A549 (cell line): ENCODE measurements around the gene TXNRD1. TPM values are rescaled to one million over a fixed set of nuclear protein-coding genes. Genes with fewer than 3 reads are reported as not detected.

ENCODE experiments used
- ATAC-seq, 2 experiments: fragments of 200-7000 bp in 1 of 2; fragments of >200 bp in 1 of 2; cut with Nextera tagmentation in 1 of 2; cut with Tn5 transposase in 1 of 2; 3 replicates each; pipeline versions ENCODE4 v1.8.0 to v1.9.1; 2018 to 2020; ENCODE audit warnings: mild to moderate bottlenecking in 1 of 2, moderate library complexity in 1 of 2
- CTCF ChIA-PET: fragments of 300-600 bp; sonication (Branson Sonifier 250); formaldehyde crosslinking; extraction: SDS; loops from one replicate; lab custom pipeline; 2021; ENCODE audit warnings: antibody characterized with exemption, inconsistent platforms; lab: Yijun Ruan, JAX
- POLR2A ChIA-PET: fragments of 350-600 bp; formaldehyde crosslinking; extraction: SDS; loops from one replicate; lab custom pipeline; 2021; ENCODE audit warnings: antibody characterized with exemption, inconsistent platforms; lab: Yijun Ruan, JAX
- DNase-seq, 2 experiments: peaks; one replicate each; pipeline versions ENCODE4 v3.0.0 to v3.0.0-alpha.2; 2011 to 2016; ENCODE audit warnings: low read depth in 1 of 2, low spot score in 1 of 2
- FAIRE-seq: peaks from 2 replicates; lab custom pipeline; 2011; peaks lifted over from hg19 to GRCh38; lab: Jason Lieb, UNC
- H3K27ac ChIP-seq, 2 experiments: fragments of >200 bp; sonication (Bioruptor Twin); formaldehyde crosslinking; 3 replicates each; pipeline ENCODE4 v1.5.1; 2016 to 2017
- H3K4me1 ChIP-seq: fragments of >200 bp; sonication (Bioruptor Twin); formaldehyde crosslinking; 3 replicates; pipeline ENCODE4 v1.6.1; 2016
- H3K4me2 ChIP-seq: fragments of >200 bp; sonication (Bioruptor Twin); formaldehyde crosslinking; 3 replicates; pipeline ENCODE4 v1.6.1; 2016
- H3K4me3 ChIP-seq: fragments of >200 bp; sonication (Bioruptor Twin); formaldehyde crosslinking; 3 replicates; pipeline ENCODE4 v1.5.1; 2016
- H3K9me3 ChIP-seq: fragments of >200 bp; sonication (Bioruptor Twin); formaldehyde crosslinking; 3 replicates; pipeline ENCODE4 v1.6.1; 2016
- CBX2 ChIP-seq: fragments of 200-600 bp; sonication (generic); IDR thresholded peaks from 2 replicates; pipeline ENCODE4 v1.6.1; 2016; ENCODE audit warnings: low read depth, mild to moderate bottlenecking, borderline replicate concordance
- CEBPB ChIP-seq, 2 experiments: fragments of >200 bp in 1 of 2; sonication (Bioruptor Twin) in 1 of 2; formaldehyde crosslinking in 1 of 2; IDR thresholded peaks; 2 replicates each; pipeline ENCODE4 v1.6.1; 2012 to 2016
- FOSB ChIP-seq: fragments of 250-450 bp; sonication (Bioruptor Pico); IDR thresholded peaks from 2 replicates; pipeline ENCODE4 v1.5.0; 2020; ENCODE audit warnings: mild to moderate bottlenecking, moderate library complexity
- FOSL2 ChIP-seq, 2 experiments: fragments of 450-650 bp in 1 of 2; fragments of >200 bp in 1 of 2; sonication (Bioruptor Twin) in 1 of 2; formaldehyde crosslinking; IDR thresholded peaks; 2 replicates each; pipeline versions ENCODE4 v1.5.0 to v1.6.1; 2016 to 2020; ENCODE audit warnings: mild to moderate bottlenecking in 1 of 2, moderate library complexity in 1 of 2
- HDAC2 ChIP-seq: fragments of 200-600 bp; sonication (generic); IDR thresholded peaks from 2 replicates; pipeline ENCODE4 v1.6.1; 2016
- HEYL ChIP-seq: fragments of 250-450 bp; sonication (Bioruptor Pico); IDR thresholded peaks from 2 replicates; pipeline ENCODE4 v1.8.0; 2021; ENCODE audit warnings: mild to moderate bottlenecking, moderate library complexity
- HMGXB4 ChIP-seq: fragments of 250-450 bp; sonication (Bioruptor Pico); IDR thresholded peaks from 2 replicates; pipeline ENCODE4 v1.5.0; 2021; ENCODE audit warnings: mild to moderate bottlenecking, moderate library complexity, borderline replicate concordance
- HOXA7 ChIP-seq: fragments of 250-450 bp; sonication (Bioruptor Pico); IDR thresholded peaks from 2 replicates; pipeline ENCODE4 v1.5.0; 2020; ENCODE audit warnings: mild to moderate bottlenecking, moderate library complexity
- HOXB5 ChIP-seq: fragments of 250-450 bp; sonication (Bioruptor Pico); IDR thresholded peaks from 2 replicates; pipeline ENCODE4 v1.5.0; 2020; ENCODE audit warnings: mild to moderate bottlenecking, moderate library complexity
- NPAS2 ChIP-seq: fragments of 250-450 bp; sonication (Bioruptor Pico); IDR thresholded peaks from 2 replicates; pipeline ENCODE4 v1.8.0; 2022; ENCODE audit warnings: mild to moderate bottlenecking, moderate library complexity, borderline replicate concordance
- POLR2A ChIP-seq: IDR thresholded peaks from 2 replicates; pipeline ENCODE4 v1.6.1; 2012; ENCODE audit warnings: mild to moderate bottlenecking, low read length
- POLR2AphosphoS2 ChIP-seq: conservative IDR thresholded peaks from 2 replicates; pipeline ENCODE4 v1.6.1; 2012; ENCODE audit warnings: low read length, improper control_type of control experiment, inconsistent platforms
- RARB ChIP-seq: fragments of 250-450 bp; sonication (Bioruptor Pico); IDR thresholded peaks from 2 replicates; pipeline ENCODE4 v1.8.0; 2021; ENCODE audit warnings: mild to moderate bottlenecking, moderate library complexity
- REST ChIP-seq: fragments of 200-600 bp; sonication (generic); IDR thresholded peaks from 2 replicates; pipeline ENCODE4 v1.6.1; 2016; ENCODE audit warnings: antibody characterized with exemption, mild to moderate bottlenecking, moderate library complexity
- TFCP2L1 ChIP-seq: fragments of 250-450 bp; sonication (Bioruptor Pico); IDR thresholded peaks from 2 replicates; pipeline ENCODE4 v1.5.0; 2021; ENCODE audit warnings: mild to moderate bottlenecking
- TP53 ChIP-seq: fragments of 250-450 bp; sonication (Bioruptor Pico); IDR thresholded peaks from 2 replicates; pipeline ENCODE4 v1.5.0; 2021; ENCODE audit warnings: mild to moderate bottlenecking, moderate library complexity
- ZFP36 ChIP-seq: fragments of 450-650 bp; IDR thresholded peaks from 2 replicates; pipeline ENCODE4 v1.6.1; 2014; ENCODE audit warnings: borderline replicate concordance; ENCODE audit not compliant: partially characterized antibody
- ZNF302 ChIP-seq: fragments of 250-450 bp; sonication (Bioruptor Pico); IDR thresholded peaks from 2 replicates; pipeline ENCODE4 v1.9.0; 2021; ENCODE audit warnings: inconsistent platforms, mild to moderate bottlenecking, moderate library complexity
- WGBS: methylation state at CpG from one replicate; pipeline ENCODE4 v1.1.6; 2017; ENCODE audit errors: missing lambda C conversion rate; 5-methylcytosine and 5-hydroxymethylcytosine counted together
- polyA plus RNA-seq, 4 experiments: library from polyadenylated mRNA; depleted of rRNA in 3 of 4; stranded (reverse); fragments of >200 nt; fragmentation: RNase III in 1 of 4; extraction: RNeasy Plus Mini Kit Qiagen cat#74134 plus additional on column Dnase treatment in 1 of 4; gene quantifications; 2 replicates in 3 of 4; 3 replicates in 1 of 4; pipeline ENCODE4 v1.2.3, GENCODE V29; 2011 to 2017
- TF ChIP-seq, protein P1 (sequence below): fragments of >200 bp; sonication (Bioruptor Twin); formaldehyde crosslinking; IDR thresholded peaks from 2 replicates; pipeline ENCODE4 v1.6.1; 2016

The TXNRD1 gene
- polyA plus RNA-seq, 2 of the 4 experiments (the other 2 are of a cell fraction), result 899 to 1,230 TPM

GRCh38 chr12:104328790-104329189 is 113.2 kb downstream of the TXNRD1 start:
- TF ChIP-seq TFCP2L1 (CRISPR knock-in tag), result peak; percentile 55; the same call in 1 of the 2 replicates
- peak; percentile 90; the same call in 1 of the 2 replicates for TF ChIP-seq HOXA7
- TF ChIP-seq CEBPB (IDR thresholded peaks at IDR 0.05), result 0 out of 4 replicates have a peak, but pooled peaks of 1 of the 2 experiments have one; percentile 2
- TF ChIP-seq FOSB (CRISPR knock-in tag), result peak; percentile 89
- TF ChIP-seq, protein P1, sequence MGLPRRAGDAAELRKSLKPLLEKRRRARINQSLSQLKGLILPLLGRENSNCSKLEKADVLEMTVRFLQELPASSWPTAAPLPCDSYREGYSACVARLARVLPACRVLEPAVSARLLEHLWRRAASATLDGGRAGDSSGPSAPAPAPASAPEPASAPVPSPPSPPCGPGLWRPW, result no peak
- TF ChIP-seq HEYL (CRISPR knock-in tag), result no peak
- peak; percentile 28; the same call in 1 of the 2 replicates for TF ChIP-seq HOXB5
- TF ChIP-seq HMGXB4, result peak; percentile 89
- TF ChIP-seq, all 56 proteins: peak for 6
- ChIA-PET CTCF (no interaction called here), POLR2A (interaction anchor here (0.7 to 1.4 kb wide), 3 partner anchors 103 to 779 kb away, joined by 5 to 10 read pairs (median 6); partner anchors contain the start of gene WASHC4)
- FAIRE-seq, result peak; percentile 51
- no peak for ATAC-seq
- Histone ChIP-seq H3K4me3 (no peak overlapping the region), H3K27ac (no peak overlapping the region), H3K4me1 (peaks cover 100% of the 10 kb centered on the region), H3K4me2 (peak overlapping the region; percentile 39; the same call in 2 of the 3 replicates), H3K9me3 (no peaks in the 10 kb centered on the region)
- WGBS, result 81% methylated on average over 1 of the region's 1 CpG
- no peak for DNase-seq

DNA sequence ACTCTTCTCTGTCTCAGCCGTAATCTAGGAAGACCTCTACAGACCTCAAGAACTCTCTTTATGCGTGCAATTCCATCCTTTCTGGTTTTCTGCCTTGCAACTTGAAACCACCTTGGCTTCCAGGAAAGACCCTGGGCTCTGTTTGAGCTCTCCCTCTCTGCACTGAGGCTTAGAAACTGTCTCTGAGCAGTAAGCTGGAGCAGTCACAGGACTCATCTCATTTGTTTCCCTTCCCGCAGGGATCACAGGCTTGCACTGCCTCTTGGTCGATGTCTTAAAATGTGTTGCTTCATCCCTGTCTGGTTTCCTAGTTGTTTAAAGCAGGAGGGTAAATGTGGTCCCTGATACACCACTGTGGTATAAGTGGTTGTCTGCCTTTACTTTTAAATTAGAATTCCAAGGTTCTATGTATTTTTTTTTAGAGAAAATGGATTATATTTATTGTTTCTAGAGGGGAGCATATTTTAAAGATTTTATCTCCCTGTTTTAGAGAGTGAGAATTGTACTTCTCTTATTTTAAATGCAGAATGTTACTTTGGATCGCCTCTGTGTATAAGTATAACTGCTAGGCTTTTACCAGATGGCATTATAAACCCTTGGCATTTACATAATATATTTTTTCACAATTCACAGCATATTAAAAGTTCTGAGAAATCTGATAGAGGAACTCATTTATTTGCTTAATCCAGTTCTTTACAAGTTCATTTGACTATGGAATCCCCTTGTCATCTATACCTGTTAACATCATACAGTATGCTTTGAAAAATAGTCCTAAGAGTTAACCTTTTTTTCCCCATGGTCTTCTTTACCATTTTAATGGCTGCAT is 114.3 kb downstream of the TXNRD1 start:
- POLR2A ChIA-PET, result no interaction called here
- no peaks in the 10 kb centered on the region for H3K9me3 ChIP-seq
- peak overlapping the region; percentile 39 for H3K4me2 ChIP-seq
- no peak for FAIRE-seq
- H3K27ac ChIP-seq, result peak overlapping the region in 1 of 2 experiments; percentile 63; a peak in 3 of 6 replicates
- peaks cover 100% of the 10 kb centered on the region for H3K4me1 ChIP-seq
- peak; percentile 42 to 45; a peak in 5 of 6 replicates for ATAC-seq
- CTCF ChIA-PET, result no interaction called here
- 48% methylated on average over 5 of the region's 5 CpGs for WGBS
- TF ChIP-seq FOSB (CRISPR knock-in tag) (peak; percentile 96), RARB (CRISPR knock-in tag) (peak; percentile 54; the same call in 1 of the 2 replicates), POLR2AphosphoS2 (0 out of 2 replicates have a peak, but pooled peaks have one; percentile 54), ZNF302 (CRISPR knock-in tag) (no peak), TP53 (CRISPR knock-in tag) (peak; percentile 64; the same call in 1 of the 2 replicates), ZFP36 (no peak), HOXA7 (peak; percentile 88; the same call in 1 of the 2 replicates), CEBPB (IDR thresholded peaks at IDR 0.05) (0 out of 4 replicates have a peak, but pooled peaks of 1 of the 2 experiments have one; percentile 31), FOSL2 (IDR thresholded peaks at IDR 0.05) (no peak), FOSL2 (CRISPR knock-in tag; IDR thresholded peaks at IDR 0.05) (0 out of 2 replicates have a peak, but pooled peaks have one; percentile 26), HMGXB4 (0 out of 2 replicates have a peak, but pooled peaks have one; percentile 20)
- DNase-seq, result peak in 1 of 2 experiments; percentile 63
- no peak overlapping the region for H3K4me3 ChIP-seq

- Histone ChIP-seq H3K4me1 (peaks cover 100% of the 10 kb centered on the region), H3K4me3 (no peak overlapping the region), H3K4me2 (peak overlapping the region; percentile 28; the same call in 2 of the 3 replicates), H3K27ac (no peak overlapping the region), H3K9me3 (no peaks in the 10 kb centered on the region)
- FAIRE-seq (peak; percentile 74), ATAC-seq (no peak), DNase-seq (no peak)
- CTCF ChIA-PET, result no interaction called here
- no peak for TF ChIP-seq HDAC2
- TF ChIP-seq NPAS2 (CRISPR knock-in tag), result no peak
- TF ChIP-seq CBX2, result no peak
- no peak for TF ChIP-seq FOSB (CRISPR knock-in tag)
- TF ChIP-seq POLR2A, result no peak
- TF ChIP-seq POLR2AphosphoS2, result peak; percentile 99; the same call in 1 of the 2 replicates
- peak; percentile 78; the same call in 1 of the 2 replicates for TF ChIP-seq HOXA7
- TF ChIP-seq REST, result no peak
- TF ChIP-seq RARB (CRISPR knock-in tag), result peak; percentile 2; the same call in 1 of the 2 replicates
- POLR2A ChIA-PET, result no interaction called here
- 70% methylated on average over 2 of the region's 2 CpGs for WGBS
Observed at GRCh38 chr12:104331376-104331775, 115.8 kb downstream of the TXNRD1 start.
